ENCODE measurements around the gene ABHD14A.

Gene ABHD14A

GRCh38 chr3:51980253-51980652, 5.4 kb downstream of the ABHD14A start:
- DNase-seq (no peak), ATAC-seq (ENCODE audit: insufficient read depth, low read depth) (no peak)
- H3K36me3 ChIP-seq (ENCODE audit: insufficient read depth, low read length) = peaks cover 12% of the 10 kb centered on the region; the same call in 1 of the 2 replicates
- H3K27ac ChIP-seq (ENCODE audit: low read length) = no peak overlapping the region
- no peak overlapping the region for H3K4me2 ChIP-seq (ENCODE audit: insufficient read depth, low read length)
- H4K20me1 ChIP-seq (ENCODE audit: insufficient read depth, low read length) = 0 out of 2 replicates have a peak, but pooled peaks cover 2% of the 10 kb centered on the region
- no peak overlapping the region for H3K9ac ChIP-seq (ENCODE audit: low read depth, low read length)
- H3K4me3 ChIP-seq (ENCODE audit: low read depth in 1 of 2, low read length in 2 of 2) = no peak overlapping the region
- H3K27me3 ChIP-seq (ENCODE audit: insufficient read depth, low read length, poor library complexity) = no peaks in the 10 kb centered on the region
- TF ChIP-seq CTCF (IDR thresholded peaks at IDR 0.05; ENCODE audit: borderline replicate concordance, extremely low read depth, low read length, poor library complexity, severe bottlenecking) (no peak), EZH2 (IDR thresholded peaks at IDR 0.05; ENCODE audit: borderline replicate concordance, low read depth, low read length, severe bottlenecking) (no peak)
- peaks cover 45% of the 10 kb centered on the region for H3K4me1 ChIP-seq (ENCODE audit: insufficient read depth, low read length)
- no peak overlapping the region for H2AFZ ChIP-seq (ENCODE audit: low read depth, low read length)
- peaks cover 17% of the 10 kb centered on the region for H3K79me2 ChIP-seq (ENCODE audit: insufficient read depth, low read length)
- H3K9me3 ChIP-seq (ENCODE audit: insufficient read depth, low read length, severe bottlenecking) = no peaks in the 10 kb centered on the region

GRCh38 chr3:51982352-51982837, 7.5 kb downstream of the ABHD14A start:
- DNase-seq (peak; percentile 42), ATAC-seq (ENCODE audit: insufficient read depth, low read depth) (peak; percentile 37)
- H3K9me3 ChIP-seq (ENCODE audit: insufficient read depth, low read length, severe bottlenecking) = no peaks in the 10 kb centered on the region
- TF ChIP-seq CTCF (IDR thresholded peaks at IDR 0.05; ENCODE audit: borderline replicate concordance, extremely low read depth, low read length, poor library complexity, severe bottlenecking) = peak; percentile 60
- TF ChIP-seq EZH2 (IDR thresholded peaks at IDR 0.05; ENCODE audit: borderline replicate concordance, low read depth, low read length, severe bottlenecking) = no peak
- H3K4me2 ChIP-seq (ENCODE audit: insufficient read depth, low read length) = peak overlapping the region; percentile 97
- no peaks in the 10 kb centered on the region for H3K27me3 ChIP-seq (ENCODE audit: insufficient read depth, low read length, poor library complexity)
- peak overlapping the region; percentile 27 to 77 for H3K4me3 ChIP-seq (ENCODE audit: low read depth in 1 of 2, low read length in 2 of 2)
- H3K4me1 ChIP-seq (ENCODE audit: insufficient read depth, low read length) = peaks cover 36% of the 10 kb centered on the region
- peaks cover 17% of the 10 kb centered on the region for H3K79me2 ChIP-seq (ENCODE audit: insufficient read depth, low read length)
- H3K9ac ChIP-seq (ENCODE audit: low read depth, low read length) = peak overlapping the region; percentile 66
- peaks cover 12% of the 10 kb centered on the region; the same call in 1 of the 2 replicates for H3K36me3 ChIP-seq (ENCODE audit: insufficient read depth, low read length)
- H3K27ac ChIP-seq (ENCODE audit: low read length) = peak overlapping the region; percentile 84
- 0 out of 2 replicates have a peak, but pooled peaks cover 2% of the 10 kb centered on the region for H4K20me1 ChIP-seq (ENCODE audit: insufficient read depth, low read length)
- peak overlapping the region; percentile 81 for H2AFZ ChIP-seq (ENCODE audit: low read depth, low read length)

GRCh38 chr3:51982838-51983577, 8.1 kb downstream of the ABHD14A start, which contains the start of gene ACY1:
TSS of gene ACY1 (plus strand) at chr3:51983535. CDS start at chr3:51984065, 530 bp downstream.
- Histone ChIP-seq H2AFZ (ENCODE audit: low read depth, low read length) (peak within 1 kb of the TSS; percentile 81), H3K9me3 (ENCODE audit: insufficient read depth, low read length, severe bottlenecking) (no peaks in the 10 kb centered on the region), H3K9ac (ENCODE audit: low read depth, low read length) (peak within 1 kb of the TSS; percentile 66), H3K27me3 (ENCODE audit: insufficient read depth, low read length, poor library complexity) (no peaks in the 10 kb centered on the region), H3K4me1 (ENCODE audit: insufficient read depth, low read length) (peaks cover 36% of the 10 kb centered on the region), H3K4me2 (ENCODE audit: insufficient read depth, low read length) (peak within 1 kb of the TSS; percentile 97), H3K36me3 (ENCODE audit: insufficient read depth, low read length) (peaks cover 12% of the 10 kb centered on the region; the same call in 1 of the 2 replicates), H4K20me1 (ENCODE audit: insufficient read depth, low read length) (0 out of 2 replicates have a peak, but pooled peaks cover 2% of the 10 kb centered on the region), H3K4me3 (ENCODE audit: low read depth in 1 of 2, low read length in 2 of 2) (peak within 1 kb of the TSS; percentile 27 to 77), H3K79me2 (ENCODE audit: insufficient read depth, low read length) (peaks cover 17% of the 10 kb centered on the region), H3K27ac (ENCODE audit: low read length) (peak within 1 kb of the TSS; percentile 84)
- TF ChIP-seq CTCF (IDR thresholded peaks at IDR 0.05; ENCODE audit: borderline replicate concordance, extremely low read depth, low read length, poor library complexity, severe bottlenecking) (no peak), EZH2 (IDR thresholded peaks at IDR 0.05; ENCODE audit: borderline replicate concordance, low read depth, low read length, severe bottlenecking) (no peak)
- peak; percentile 83 for ATAC-seq (ENCODE audit: insufficient read depth, low read depth)
- DNase-seq = peak; percentile 76

All from DND-41 (cell line).